Thyroid gland (tissue), 4 donors: ENCODE data around the gene RIC3. TPM values are rescaled to one million over a fixed set of nuclear protein-coding genes. Genes with fewer than 3 reads are reported as not detected.
A peak's percentile ranks its signal among the peaks of the same experiment; 100 is the strongest.

Experiments used
- DNase-seq, 2 donors: peaks; one replicate each; pipeline ENCODE4 v3.0.0-alpha.2; 2019
- H3K27ac ChIP-seq, 3 donors: fragments of 200-600 bp; sonication (generic); 1 replicate in 2 of 3; 2 replicates in 1 of 3; pipeline ENCODE4 v1.5.1; 2016 to 2019; ENCODE audit warnings: mild to moderate bottlenecking in 1 of 3, moderate library complexity in 1 of 3
- H3K27me3 ChIP-seq: fragments of 200-600 bp; sonication (generic); one replicate; pipeline ENCODE4 v1.5.1; 2019
- H3K36me3 ChIP-seq, 2 donors: fragments of 200-600 bp; sonication (generic); one replicate each; pipeline ENCODE4 v1.5.1; 2016 to 2019
- H3K4me1 ChIP-seq, 2 donors: fragments of 200-600 bp; sonication (generic); one replicate each; pipeline ENCODE4 v1.5.1; 2017 to 2019
- H3K4me3 ChIP-seq, 3 donors: fragments of 200-600 bp; sonication (generic); replicated peaks in 1 of 3; 1 replicate in 2 of 3; 2 replicates in 1 of 3; pipeline ENCODE4 v1.5.1; 2016; ENCODE audit warnings: mild to moderate bottlenecking in 1 of 3
- H3K9me3 ChIP-seq: fragments of 200-600 bp; sonication (generic); one replicate; pipeline ENCODE4 v1.5.1; 2017
- POLR2A ChIP-seq, 2 donors: fragments of 450-650 bp; IDR thresholded peaks; one replicate each; pipeline ENCODE4 v1.6.1; 2017; ENCODE audit warnings: antibody characterized with exemption in 2 of 2, mild to moderate bottlenecking in 2 of 2, moderate library complexity in 1 of 2
- WGBS, 2 donors: methylation state at CpG; one replicate each; pipeline ENCODE4 v1.1.5; 2017; 5-methylcytosine and 5-hydroxymethylcytosine counted together
- intact Hi-C: fragments of 100-400 bp; cut with DNase I; formaldehyde crosslinking; loops from one replicate; pipeline ENCODE4 v1.15.1; 2023
- total RNA-seq, 4 donors: library from RNA; depleted of rRNA; stranded (reverse); fragments of >200 nt; gene quantifications; one replicate each; pipeline ENCODE4 v1.2.3, GENCODE V29; 2016
- TF ChIP-seq, protein P1 (sequence below), 6 experiments: fragments of 200-600 bp in 3 of 6; fragments of 450-650 bp in 3 of 6; sonication (generic) in 3 of 6; IDR thresholded peaks; one replicate each; pipeline ENCODE4 v1.5.1; 2016 to 2019; ENCODE audit warnings: antibody characterized with exemption in 6 of 6, mild to moderate bottlenecking in 2 of 6, inconsistent platforms in 1 of 6, moderate library complexity in 1 of 6

RIC3 gene
- total RNA-seq, 4 donors from 2014 or later = 38.2 to 96.9 (median 46.9) TPM

DNA sequence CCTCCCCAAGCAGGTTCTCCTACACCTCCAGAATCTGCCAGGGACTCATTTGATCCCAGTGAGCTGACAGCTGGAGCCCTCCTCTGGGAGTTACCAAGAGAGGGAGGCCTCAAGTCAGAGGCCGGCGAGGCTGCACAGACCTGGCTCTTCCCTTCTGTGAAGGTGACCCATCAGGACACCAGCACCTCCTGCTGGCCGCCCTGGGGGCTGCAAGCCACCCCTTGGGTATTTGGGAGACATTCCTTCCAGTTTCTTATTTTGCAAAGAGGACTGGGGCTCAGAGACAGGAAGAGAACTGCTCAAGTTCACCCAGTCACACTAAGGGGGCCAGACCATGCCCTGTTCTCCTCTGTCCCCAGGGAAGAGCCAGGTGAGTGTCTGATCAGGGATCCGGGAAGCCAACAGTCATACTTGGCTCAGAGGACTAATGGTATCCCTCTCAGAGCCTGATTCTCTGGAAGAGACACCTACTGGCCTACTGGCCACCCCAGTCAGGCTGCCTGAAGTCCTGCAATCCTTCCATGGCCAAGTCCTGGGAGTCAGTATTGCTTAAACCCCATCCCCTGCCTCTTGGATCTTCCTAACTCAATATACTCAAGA, 40.5 kb upstream of the RIC3 start:
- intact Hi-C loops = no loop called here
- no peaks in the 10 kb centered on the region for H3K36me3 ChIP-seq
- WGBS, 2 donors = 66 to 67% methylated on average over 4 of the region's 4 CpGs
- H3K27me3 ChIP-seq = no peaks in the 10 kb centered on the region
- H3K4me3 ChIP-seq = no peak overlapping the region
- DNase-seq = no peak
- no peak overlapping the region for H3K27ac ChIP-seq
- no peaks in the 10 kb centered on the region for H3K9me3 ChIP-seq
- H3K4me1 ChIP-seq = no peaks in the 10 kb centered on the region
- no peak for TF ChIP-seq POLR2A (IDR thresholded peaks at IDR 0.05)
- TF ChIP-seq, protein P1, sequence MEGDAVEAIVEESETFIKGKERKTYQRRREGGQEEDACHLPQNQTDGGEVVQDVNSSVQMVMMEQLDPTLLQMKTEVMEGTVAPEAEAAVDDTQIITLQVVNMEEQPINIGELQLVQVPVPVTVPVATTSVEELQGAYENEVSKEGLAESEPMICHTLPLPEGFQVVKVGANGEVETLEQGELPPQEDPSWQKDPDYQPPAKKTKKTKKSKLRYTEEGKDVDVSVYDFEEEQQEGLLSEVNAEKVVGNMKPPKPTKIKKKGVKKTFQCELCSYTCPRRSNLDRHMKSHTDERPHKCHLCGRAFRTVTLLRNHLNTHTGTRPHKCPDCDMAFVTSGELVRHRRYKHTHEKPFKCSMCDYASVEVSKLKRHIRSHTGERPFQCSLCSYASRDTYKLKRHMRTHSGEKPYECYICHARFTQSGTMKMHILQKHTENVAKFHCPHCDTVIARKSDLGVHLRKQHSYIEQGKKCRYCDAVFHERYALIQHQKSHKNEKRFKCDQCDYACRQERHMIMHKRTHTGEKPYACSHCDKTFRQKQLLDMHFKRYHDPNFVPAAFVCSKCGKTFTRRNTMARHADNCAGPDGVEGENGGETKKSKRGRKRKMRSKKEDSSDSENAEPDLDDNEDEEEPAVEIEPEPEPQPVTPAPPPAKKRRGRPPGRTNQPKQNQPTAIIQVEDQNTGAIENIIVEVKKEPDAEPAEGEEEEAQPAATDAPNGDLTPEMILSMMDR (IDR thresholded peaks at IDR 0.05) = peak in 1 of 6 experiments; percentile 15

DNA sequence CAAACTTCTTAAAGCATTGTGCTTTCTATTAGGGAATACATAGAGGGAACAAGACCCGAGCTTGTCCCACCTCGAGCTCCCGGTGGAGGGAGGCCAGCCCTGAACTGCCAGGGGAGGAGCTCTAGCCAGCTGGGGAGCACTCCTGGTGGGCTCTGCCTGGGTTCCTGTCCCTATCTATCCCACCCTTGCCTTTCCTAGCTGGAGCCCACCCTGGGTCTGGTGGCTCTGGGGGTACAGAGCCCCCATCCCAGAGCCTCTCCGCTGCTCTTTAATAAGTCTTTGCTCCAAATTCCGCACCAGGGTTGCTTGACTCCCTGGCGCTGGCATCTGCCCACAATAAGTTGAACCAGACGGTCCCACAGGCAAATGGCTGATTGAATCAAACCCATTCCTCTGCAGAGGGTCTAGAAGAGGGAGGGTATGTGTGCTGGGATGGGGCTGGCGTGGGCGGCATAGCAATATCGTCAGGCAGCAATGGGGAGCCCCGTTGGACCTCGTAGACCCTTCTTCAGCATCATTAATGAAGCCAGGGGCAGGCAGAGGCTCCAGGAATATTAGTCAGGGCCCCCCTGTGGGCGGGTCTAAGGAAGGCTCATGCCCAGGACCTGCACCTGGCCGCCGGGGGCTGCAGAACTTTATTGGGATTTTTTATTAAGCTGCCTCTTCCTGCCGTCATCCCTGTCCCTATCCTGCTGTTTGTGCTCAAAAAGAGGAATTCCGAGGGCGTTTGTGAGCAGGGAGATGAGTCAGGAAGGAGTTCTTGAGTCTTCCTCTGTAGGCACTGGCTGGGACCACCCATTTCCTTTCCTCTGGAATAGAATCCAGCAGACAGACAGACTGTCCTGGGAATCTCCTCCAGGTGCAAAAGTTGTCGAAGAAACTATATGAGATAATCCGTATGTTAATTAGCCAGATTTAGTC, 38.5 kb upstream of the RIC3 start:
- Histone ChIP-seq H3K9me3 (no peaks in the 10 kb centered on the region), H3K27me3 (no peaks in the 10 kb centered on the region), H3K27ac (no peak overlapping the region), H3K36me3 (no peaks in the 10 kb centered on the region), H3K4me1 (no peaks in the 10 kb centered on the region), H3K4me3 (no peak overlapping the region)
- 68 to 73% methylated on average over 19 to 20 of the region's 20 CpGs for WGBS, 2 donors
- TF ChIP-seq, protein P1 (IDR thresholded peaks at IDR 0.05) = no peak
- TF ChIP-seq POLR2A (IDR thresholded peaks at IDR 0.05) = no peak
- no peak for DNase-seq
- intact Hi-C loops = no loop called here

DNA sequence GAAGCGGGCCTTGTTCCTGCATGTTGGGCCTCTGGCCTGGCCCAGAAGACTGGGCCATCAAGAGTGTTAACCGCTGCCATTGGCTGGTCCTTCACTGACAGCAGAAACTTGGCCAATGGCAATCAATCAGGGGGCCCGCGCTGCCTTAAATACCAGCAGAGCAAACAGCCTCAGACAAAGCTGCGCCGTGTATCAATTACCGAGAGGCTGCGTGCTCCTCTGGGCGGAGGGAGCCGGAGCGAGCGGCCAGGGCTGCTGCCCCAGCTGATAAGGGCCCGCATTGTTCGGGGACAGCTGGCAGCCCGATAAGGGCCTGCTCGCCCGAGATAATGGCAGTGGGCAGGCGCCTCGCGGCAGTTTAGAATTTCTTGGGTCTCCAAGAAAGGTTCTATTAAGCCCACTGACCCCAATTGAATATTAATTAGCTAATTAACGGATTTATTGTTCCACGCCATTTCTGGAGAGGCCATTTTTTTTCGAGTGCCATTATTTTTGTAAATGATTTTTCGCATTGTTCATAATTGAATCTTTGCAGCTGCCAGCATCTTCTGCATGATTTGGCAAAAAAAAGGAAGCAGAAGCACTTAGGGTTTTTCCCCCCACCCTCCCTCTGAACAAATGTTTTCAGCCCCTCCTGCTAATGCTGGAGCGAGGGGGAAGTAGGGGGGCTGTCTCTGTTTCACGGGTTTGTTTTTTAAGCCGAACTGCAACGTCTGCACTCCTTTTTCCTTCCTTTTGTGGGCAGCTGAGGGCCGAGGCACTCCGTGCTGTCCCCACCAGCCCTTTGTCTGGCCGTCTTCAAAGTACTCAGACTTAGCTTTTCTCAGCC, 37.6 kb upstream of the RIC3 start:
- Histone ChIP-seq H3K27me3 (no peaks in the 10 kb centered on the region), H3K4me3 (no peak overlapping the region), H3K27ac (no peak overlapping the region), H3K36me3 (no peaks in the 10 kb centered on the region), H3K9me3 (no peaks in the 10 kb centered on the region), H3K4me1 (no peaks in the 10 kb centered on the region)
- no peak for DNase-seq
- 54 to 57% methylated on average over 29 to 31 of the region's 31 CpGs for WGBS, 2 donors
- TF ChIP-seq POLR2A (IDR thresholded peaks at IDR 0.05) = no peak
- TF ChIP-seq, protein P1 (IDR thresholded peaks at IDR 0.05) = no peak
- intact Hi-C loops = no loop called here

DNA sequence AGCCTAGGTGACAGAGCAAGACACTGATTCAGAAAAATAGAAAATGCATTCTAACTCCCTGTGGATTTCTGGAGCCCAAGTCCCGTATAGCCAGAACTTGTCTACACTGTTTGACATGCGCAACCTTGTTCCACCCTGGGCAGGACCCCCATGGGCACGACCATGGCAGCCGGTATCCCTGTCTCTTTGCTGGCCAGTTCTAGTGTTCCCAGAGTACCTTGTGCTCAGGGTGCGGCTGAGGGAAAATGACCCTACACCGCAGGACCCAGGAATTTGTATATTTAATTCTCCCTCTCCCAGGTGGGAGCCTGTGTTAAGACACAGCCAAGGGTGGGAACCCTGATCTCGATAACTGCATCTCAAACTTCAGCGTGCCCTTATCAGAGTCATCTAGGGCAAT, 36.7 kb upstream of the RIC3 start:
- H3K9me3 ChIP-seq = no peaks in the 10 kb centered on the region
- no peak for DNase-seq
- H3K4me1 ChIP-seq = no peaks in the 10 kb centered on the region
- WGBS, 2 donors = 94 to 99% methylated on average over 8 of the region's 8 CpGs
- H3K27me3 ChIP-seq = no peaks in the 10 kb centered on the region
- intact Hi-C loops = no loop called here
- H3K36me3 ChIP-seq = no peaks in the 10 kb centered on the region
- H3K4me3 ChIP-seq = no peak overlapping the region
- no peak overlapping the region for H3K27ac ChIP-seq
- TF ChIP-seq POLR2A (IDR thresholded peaks at IDR 0.05) = no peak
- TF ChIP-seq, protein P1 (IDR thresholded peaks at IDR 0.05) = no peak
